OCI-LY1 (cell line): Measurements from ENCODE around the gene MAP7D3.

ENCODE experiments used
- H2AFZ ChIP-seq: fragments of 200-600 bp; sonication (generic), shearing (Covaris generic); 2 replicates; pipeline ENCODE4 v1.6.0; 2014; ENCODE audit warnings: antibody characterized with exemption, mild to moderate bottlenecking, low read length
- H3F3A ChIP-seq: fragments of 200-600 bp; sonication (generic), shearing (Covaris generic); 2 replicates; pipeline ENCODE4 v1.6.0; 2014; ENCODE audit warnings: mild to moderate bottlenecking, antibody characterized with exemption, low read length, moderate library complexity; ENCODE audit not compliant: insufficient read depth
- H3K27ac ChIP-seq: fragments of 200-600 bp; sonication (generic); 2 replicates; pipeline ENCODE4 v1.5.1; 2014; ENCODE audit warnings: low read length, mixed run types, mild to moderate bottlenecking, low read depth; ENCODE audit not compliant: poor library complexity, severe bottlenecking
- H3K27me3 ChIP-seq: fragments of 200-600 bp; sonication (generic); 2 replicates; pipeline ENCODE4 v1.6.0; 2014; ENCODE audit warnings: antibody characterized with exemption, mild to moderate bottlenecking, low read length, moderate library complexity; ENCODE audit not compliant: insufficient read depth
- H3K36me3 ChIP-seq: fragments of 200-600 bp; sonication (generic); 2 replicates; pipeline ENCODE4 v1.6.1; 2014; ENCODE audit warnings: mild to moderate bottlenecking, antibody characterized with exemption, low read length, moderate library complexity, mixed read lengths; ENCODE audit not compliant: insufficient read depth
- H3K4me1 ChIP-seq: fragments of 200-600 bp; sonication (generic); 2 replicates; pipeline ENCODE4 v1.5.1; 2014; ENCODE audit warnings: mild to moderate bottlenecking, low read length, moderate library complexity; ENCODE audit not compliant: insufficient read depth, severe bottlenecking
- H3K4me2 ChIP-seq: fragments of 200-600 bp; sonication (generic), shearing (Covaris generic); 2 replicates; pipeline ENCODE4 v1.6.1; 2014; ENCODE audit warnings: low read length
- H3K4me3 ChIP-seq: fragments of 200-600 bp; sonication (generic); 2 replicates; pipeline ENCODE4 v1.5.1; 2014; ENCODE audit warnings: low read length, low read depth, mild to moderate bottlenecking, mixed read lengths; ENCODE audit not compliant: poor library complexity, severe bottlenecking
- H3K79me2 ChIP-seq: fragments of 200-600 bp; shearing (Covaris generic); 2 replicates; pipeline ENCODE4 v1.6.1; 2016; ENCODE audit warnings: mixed run types, low read length, mixed read lengths; ENCODE audit not compliant: insufficient read depth
- H3K9ac ChIP-seq: fragments of 200-600 bp; sonication (generic), shearing (Covaris generic); 2 replicates; pipeline ENCODE4 v1.6.1; 2014; ENCODE audit warnings: mild to moderate bottlenecking, low read length, mixed read lengths
- H3K9me2 ChIP-seq: fragments of 200-600 bp; sonication (generic), shearing (Covaris generic); 2 replicates; pipeline ENCODE4 v1.6.1; 2014; ENCODE audit warnings: low read depth, mild to moderate bottlenecking, low read length, mixed read lengths
- H3K9me3 ChIP-seq: fragments of 200-600 bp; shearing (Covaris generic); 2 replicates; pipeline ENCODE4 v1.6.1; 2014; ENCODE audit warnings: low read length, mixed read lengths
- H4K20me1 ChIP-seq: fragments of 200-600 bp; sonication (generic), shearing (Covaris generic); 2 replicates; pipeline ENCODE4 v1.6.0; 2016; ENCODE audit warnings: mild to moderate bottlenecking, low read length; ENCODE audit not compliant: insufficient read depth
- EZH2 ChIP-seq: fragments of 200-600 bp; sonication (generic), shearing (Covaris generic); IDR thresholded peaks from 2 replicates; pipeline ENCODE4 v1.8.0; 2017; ENCODE audit warnings: borderline replicate concordance, mixed run types, mild to moderate bottlenecking, antibody characterized with exemption, low read length, moderate library complexity, mixed read lengths
- TF ChIP-seq, protein P1 (sequence below): fragments of 200-600 bp; sonication (generic), shearing (Covaris generic); IDR thresholded peaks from 2 replicates; pipeline ENCODE4 v1.5.1; 2017; ENCODE audit warnings: mild to moderate bottlenecking, antibody characterized with exemption, low read length, moderate library complexity, mixed read lengths

MAP7D3 gene

GRCh38 chrX:136190038-136190713 lies 61.0 kb downstream of the MAP7D3 start:
- no peak for TF ChIP-seq EZH2
- TF ChIP-seq, protein P1, sequence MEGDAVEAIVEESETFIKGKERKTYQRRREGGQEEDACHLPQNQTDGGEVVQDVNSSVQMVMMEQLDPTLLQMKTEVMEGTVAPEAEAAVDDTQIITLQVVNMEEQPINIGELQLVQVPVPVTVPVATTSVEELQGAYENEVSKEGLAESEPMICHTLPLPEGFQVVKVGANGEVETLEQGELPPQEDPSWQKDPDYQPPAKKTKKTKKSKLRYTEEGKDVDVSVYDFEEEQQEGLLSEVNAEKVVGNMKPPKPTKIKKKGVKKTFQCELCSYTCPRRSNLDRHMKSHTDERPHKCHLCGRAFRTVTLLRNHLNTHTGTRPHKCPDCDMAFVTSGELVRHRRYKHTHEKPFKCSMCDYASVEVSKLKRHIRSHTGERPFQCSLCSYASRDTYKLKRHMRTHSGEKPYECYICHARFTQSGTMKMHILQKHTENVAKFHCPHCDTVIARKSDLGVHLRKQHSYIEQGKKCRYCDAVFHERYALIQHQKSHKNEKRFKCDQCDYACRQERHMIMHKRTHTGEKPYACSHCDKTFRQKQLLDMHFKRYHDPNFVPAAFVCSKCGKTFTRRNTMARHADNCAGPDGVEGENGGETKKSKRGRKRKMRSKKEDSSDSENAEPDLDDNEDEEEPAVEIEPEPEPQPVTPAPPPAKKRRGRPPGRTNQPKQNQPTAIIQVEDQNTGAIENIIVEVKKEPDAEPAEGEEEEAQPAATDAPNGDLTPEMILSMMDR, result no peak
- no peaks in the 10 kb centered on the region for H3K36me3 ChIP-seq
- H3K27ac ChIP-seq, result no peak overlapping the region
- H3K79me2 ChIP-seq, result no peaks in the 10 kb centered on the region
- H2AFZ ChIP-seq, result no peak overlapping the region
- no peak overlapping the region for H3K9ac ChIP-seq
- H3K4me1 ChIP-seq, result no peaks in the 10 kb centered on the region
- no peaks in the 10 kb centered on the region for H3K9me3 ChIP-seq
- H3K4me3 ChIP-seq, result no peak overlapping the region
- no peaks in the 10 kb centered on the region for H3F3A ChIP-seq
- H3K9me2 ChIP-seq, result no peaks in the 10 kb centered on the region
- no peaks in the 10 kb centered on the region for H3K27me3 ChIP-seq
- no peak overlapping the region for H3K4me2 ChIP-seq
- no peaks in the 10 kb centered on the region for H4K20me1 ChIP-seq

DNA sequence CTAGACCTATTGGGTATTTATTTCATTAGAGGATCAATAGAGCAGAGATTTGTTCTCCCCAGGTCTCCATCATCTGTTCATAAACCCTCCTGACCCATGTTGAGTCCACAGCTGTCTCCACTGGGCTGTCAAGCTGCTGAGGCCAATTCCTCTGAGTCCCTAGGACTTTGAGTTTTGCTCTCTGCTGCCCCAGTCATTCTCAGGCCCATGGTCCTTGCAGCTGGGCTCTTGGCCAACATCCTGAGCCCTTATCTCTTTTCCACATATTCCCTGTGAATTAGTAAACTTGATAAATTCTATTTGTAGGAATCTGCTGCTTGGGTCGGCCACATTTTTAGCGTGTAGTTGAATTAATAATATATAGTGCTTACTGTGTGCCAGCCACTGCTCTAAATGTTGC lies 62.0 kb downstream of the MAP7D3 start:
- no peak overlapping the region for H2AFZ ChIP-seq
- no peaks in the 10 kb centered on the region for H3K79me2 ChIP-seq
- H3K4me2 ChIP-seq, result no peak overlapping the region
- H3K27ac ChIP-seq, result no peak overlapping the region
- H3F3A ChIP-seq, result no peaks in the 10 kb centered on the region
- no peaks in the 10 kb centered on the region for H3K9me3 ChIP-seq
- H3K9ac ChIP-seq, result no peak overlapping the region
- no peaks in the 10 kb centered on the region for H3K27me3 ChIP-seq
- no peaks in the 10 kb centered on the region for H3K4me1 ChIP-seq
- TF ChIP-seq EZH2, result no peak
- TF ChIP-seq, protein P1, result no peak
- H3K9me2 ChIP-seq, result no peaks in the 10 kb centered on the region
- H3K36me3 ChIP-seq, result no peaks in the 10 kb centered on the region
- H4K20me1 ChIP-seq, result no peaks in the 10 kb centered on the region
- H3K4me3 ChIP-seq, result no peak overlapping the region

GRCh38 chrX:136186023-136186413 lies 65.2 kb downstream of the MAP7D3 start:
- H2AFZ ChIP-seq, result no peak overlapping the region
- no peaks in the 10 kb centered on the region for H3K9me3 ChIP-seq
- H3F3A ChIP-seq, result no peaks in the 10 kb centered on the region
- TF ChIP-seq EZH2, result no peak
- TF ChIP-seq, protein P1, result no peak
- no peaks in the 10 kb centered on the region for H3K36me3 ChIP-seq
- no peaks in the 10 kb centered on the region for H4K20me1 ChIP-seq
- H3K9ac ChIP-seq, result no peak overlapping the region
- no peaks in the 10 kb centered on the region for H3K27me3 ChIP-seq
- H3K4me2 ChIP-seq, result no peak overlapping the region
- H3K4me1 ChIP-seq, result no peaks in the 10 kb centered on the region
- H3K27ac ChIP-seq, result no peak overlapping the region
- H3K4me3 ChIP-seq, result no peak overlapping the region
- H3K79me2 ChIP-seq, result no peaks in the 10 kb centered on the region
- H3K9me2 ChIP-seq, result no peaks in the 10 kb centered on the region
